RWPE1 (cell line): ENCODE data around the gene STK32C.
A peak's percentile ranks its signal among the peaks of the same experiment; 100 is the strongest.

ENCODE experiments used
- CTCF ChIA-PET: fragments of 350-600 bp; sonication (Branson Sonifier 250); formaldehyde crosslinking; extraction: SDS; loops from one replicate; lab custom pipeline; 2021; lab: Yijun Ruan, JAX
- POLR2A ChIA-PET: fragments of 400-600 bp; formaldehyde crosslinking; extraction: SDS; loops from one replicate; lab custom pipeline; 2020; ENCODE audit warnings: antibody characterized with exemption; ENCODE audit not compliant: low non-redundant PET; lab: Yijun Ruan, JAX
- DNase-seq: peaks from one replicate; pipeline ENCODE4 v3.0.0; 2012; ENCODE audit warnings: low spot score
- H3K27ac ChIP-seq: fragments of 450-650 bp; 2 replicates; pipeline ENCODE4 v1.5.1; 2017
- TF ChIP-seq, protein P1 (sequence below): fragments of 450-650 bp; conservative IDR thresholded peaks from 2 replicates; pipeline ENCODE4 v1.5.1; 2017; ENCODE audit warnings: low read depth, mild to moderate bottlenecking

The STK32C gene

DNA sequence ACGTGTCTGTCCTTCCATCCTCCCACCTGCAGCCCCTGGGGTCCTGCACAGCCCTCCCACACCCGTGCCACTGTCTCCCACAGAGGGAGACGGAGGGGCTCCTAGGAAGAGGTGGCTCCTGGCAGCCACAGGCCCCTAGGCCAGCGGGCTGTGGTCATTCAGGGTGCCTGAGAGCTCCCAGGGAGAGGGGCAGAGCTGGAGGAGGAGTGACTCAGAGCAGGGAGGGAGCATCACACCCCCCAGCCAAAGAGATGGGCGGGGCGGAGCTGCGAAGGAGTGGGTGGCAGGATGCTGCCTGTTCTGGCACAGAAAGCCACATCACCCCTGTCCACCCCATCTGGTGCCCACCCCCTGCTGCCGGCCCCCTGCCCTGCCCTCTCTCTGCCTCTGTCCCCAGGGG, 50.5 kb downstream of the STK32C start:
- H3K27ac ChIP-seq, result no peak overlapping the region
- DNase-seq, result peak; percentile 77
- TF ChIP-seq, protein P1, sequence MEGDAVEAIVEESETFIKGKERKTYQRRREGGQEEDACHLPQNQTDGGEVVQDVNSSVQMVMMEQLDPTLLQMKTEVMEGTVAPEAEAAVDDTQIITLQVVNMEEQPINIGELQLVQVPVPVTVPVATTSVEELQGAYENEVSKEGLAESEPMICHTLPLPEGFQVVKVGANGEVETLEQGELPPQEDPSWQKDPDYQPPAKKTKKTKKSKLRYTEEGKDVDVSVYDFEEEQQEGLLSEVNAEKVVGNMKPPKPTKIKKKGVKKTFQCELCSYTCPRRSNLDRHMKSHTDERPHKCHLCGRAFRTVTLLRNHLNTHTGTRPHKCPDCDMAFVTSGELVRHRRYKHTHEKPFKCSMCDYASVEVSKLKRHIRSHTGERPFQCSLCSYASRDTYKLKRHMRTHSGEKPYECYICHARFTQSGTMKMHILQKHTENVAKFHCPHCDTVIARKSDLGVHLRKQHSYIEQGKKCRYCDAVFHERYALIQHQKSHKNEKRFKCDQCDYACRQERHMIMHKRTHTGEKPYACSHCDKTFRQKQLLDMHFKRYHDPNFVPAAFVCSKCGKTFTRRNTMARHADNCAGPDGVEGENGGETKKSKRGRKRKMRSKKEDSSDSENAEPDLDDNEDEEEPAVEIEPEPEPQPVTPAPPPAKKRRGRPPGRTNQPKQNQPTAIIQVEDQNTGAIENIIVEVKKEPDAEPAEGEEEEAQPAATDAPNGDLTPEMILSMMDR, result no peak
- CTCF ChIA-PET, result no interaction called here
- POLR2A ChIA-PET, result no interaction called here

DNA sequence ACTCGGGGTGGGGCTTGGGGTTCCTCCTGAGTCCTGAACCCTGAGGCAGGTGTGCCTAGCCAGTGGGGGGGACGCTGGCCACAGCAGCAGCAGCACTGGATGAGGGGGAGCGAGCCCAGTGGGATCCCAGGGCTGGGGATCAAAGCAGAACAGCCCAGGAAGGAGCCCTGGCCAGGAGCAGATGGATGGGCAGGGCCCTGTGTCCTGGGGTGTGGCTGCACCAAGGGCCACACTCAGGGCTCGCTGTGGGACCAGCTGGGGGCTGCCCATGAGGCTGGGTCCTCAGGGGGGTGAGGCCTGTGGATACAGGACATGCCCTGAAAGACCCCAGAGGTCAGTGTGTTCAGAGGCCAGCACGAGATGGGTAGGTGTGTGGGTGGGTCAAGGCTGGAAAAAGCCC, 50.9 kb downstream of the STK32C start:
- POLR2A ChIA-PET, result no interaction called here

DNA sequence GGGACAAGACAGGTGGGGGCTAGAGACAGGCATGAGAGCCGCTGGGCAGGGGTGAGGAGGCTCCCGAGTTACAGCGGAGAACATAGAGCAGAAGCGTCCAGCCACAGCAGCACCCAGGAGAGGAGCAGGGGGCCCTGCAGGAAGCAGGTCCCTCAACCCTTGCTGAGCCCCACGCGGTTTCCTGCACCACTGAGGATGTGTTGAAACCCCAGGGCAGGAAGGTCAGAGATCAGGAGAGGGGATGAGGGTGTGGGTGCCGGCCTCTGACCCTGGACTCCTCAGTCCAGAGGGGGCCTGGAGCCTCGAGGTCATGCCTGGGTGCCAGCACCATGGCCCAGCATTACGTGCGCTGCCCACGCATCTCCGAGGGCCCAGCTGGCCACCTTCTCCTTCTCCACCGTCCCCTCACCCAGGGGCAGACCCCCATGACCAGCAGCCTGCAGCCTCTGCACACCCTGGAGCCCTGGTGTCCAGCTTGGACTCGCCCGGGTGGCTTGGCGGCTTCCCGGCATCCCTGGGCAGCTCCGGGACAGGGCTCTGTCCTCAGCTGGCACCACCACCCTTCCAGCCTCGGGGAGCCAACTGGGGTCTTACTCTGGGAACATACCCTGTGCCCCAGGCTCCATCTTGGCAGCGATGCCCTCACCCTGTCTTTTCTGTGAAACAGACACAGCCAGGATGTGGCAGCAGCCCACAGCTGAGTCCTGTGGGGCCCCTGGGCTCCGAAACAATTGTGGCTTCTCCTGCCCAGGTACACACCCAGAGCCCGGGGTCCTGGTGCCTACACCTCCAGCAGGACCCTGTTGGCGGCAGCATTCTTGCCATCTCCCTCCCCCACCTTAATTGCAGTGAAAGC, 52.0 kb downstream of the STK32C start:
- TF ChIP-seq, protein P1, result no peak
- H3K27ac ChIP-seq, result no peak overlapping the region
- ChIA-PET POLR2A (no interaction called here), CTCF (no interaction called here)
- no peak for DNase-seq

More for the DNA sequence above, 50.9 kb downstream of the STK32C start:
- TF ChIP-seq, protein P1, result no peak
- CTCF ChIA-PET, result no interaction called here
- no peak for DNase-seq
- H3K27ac ChIP-seq, result no peak overlapping the region

DNA sequence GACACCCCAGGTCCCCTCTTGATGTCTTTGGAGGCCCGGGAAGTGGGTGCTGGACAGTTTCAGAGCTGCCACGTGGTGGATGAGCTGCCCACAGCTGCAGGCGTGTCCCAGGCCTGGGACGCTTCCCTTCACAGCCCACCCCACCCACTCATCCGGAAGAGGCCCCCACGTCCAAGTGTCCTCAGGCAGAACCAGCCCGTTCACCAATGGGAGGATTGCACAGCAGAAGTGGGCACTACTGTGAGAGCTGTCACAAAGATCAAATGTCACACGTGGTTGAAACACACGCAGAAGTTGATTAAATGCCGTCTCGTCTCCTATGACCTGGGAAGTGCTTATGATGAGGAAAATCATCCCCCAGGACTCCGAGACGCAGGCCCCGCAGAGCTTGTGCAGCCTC, 52.9 kb downstream of the STK32C start:
- TF ChIP-seq, protein P1, result no peak
- POLR2A ChIA-PET, result no interaction called here
- H3K27ac ChIP-seq, result no peak overlapping the region
- no peak for DNase-seq
- CTCF ChIA-PET, result no interaction called here

DNA sequence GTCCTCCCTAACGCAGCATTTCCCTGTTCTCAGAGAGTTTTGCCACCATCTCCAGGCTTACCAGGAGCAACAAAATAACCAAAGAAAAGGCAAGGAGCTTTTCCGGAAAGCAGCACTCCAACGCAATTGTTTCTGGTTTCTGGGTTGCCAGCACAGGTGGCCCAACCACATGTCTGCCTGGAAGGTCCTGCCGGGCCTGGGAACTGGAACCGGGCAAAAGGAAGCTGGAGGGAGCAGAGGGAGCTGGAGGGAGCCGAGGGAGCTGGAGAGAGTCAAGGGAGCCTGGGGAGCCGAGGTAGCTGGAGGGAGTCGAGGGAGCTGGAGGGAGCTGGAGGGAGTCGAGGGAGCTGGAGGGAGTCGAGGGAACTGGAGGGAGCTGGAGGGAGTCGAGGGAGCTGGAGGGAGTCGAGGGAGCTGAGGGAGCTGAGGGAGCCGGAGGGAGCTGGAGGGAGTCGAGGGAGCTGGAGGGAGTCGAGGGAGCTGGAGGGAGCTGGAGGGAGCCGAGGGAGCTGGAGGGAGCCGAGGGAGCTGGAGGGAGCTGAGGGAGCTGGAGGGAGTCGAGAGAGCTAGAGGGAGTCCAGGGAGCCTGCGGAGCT, 54.6 kb downstream of the STK32C start:
- POLR2A ChIA-PET, result no interaction called here
- TF ChIP-seq, protein P1, result no peak
- H3K27ac ChIP-seq, result no peak overlapping the region
- CTCF ChIA-PET, result no interaction called here
- no peak for DNase-seq

DNA sequence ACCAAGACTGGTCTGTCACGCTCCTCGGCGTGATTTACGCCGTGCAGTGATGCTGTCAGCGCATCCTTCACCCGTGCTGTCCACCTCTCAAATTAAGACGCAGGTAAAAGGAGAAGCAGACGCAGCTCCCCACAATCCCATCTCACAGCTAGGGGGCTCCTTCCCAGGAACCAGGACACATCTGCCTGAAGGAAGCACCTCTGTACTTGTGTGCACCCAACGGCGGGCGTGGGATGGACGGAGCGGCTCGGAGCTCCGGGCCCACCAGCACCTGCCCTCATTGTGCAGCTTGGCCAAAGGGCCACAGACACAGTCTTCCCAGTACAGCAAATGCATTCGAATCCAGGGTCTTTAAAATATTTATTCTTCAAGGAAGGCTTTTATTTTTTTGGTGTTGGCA, 55.3 kb downstream of the STK32C start:
- ChIA-PET CTCF (no interaction called here), POLR2A (no interaction called here)
- DNase-seq, result no peak
- TF ChIP-seq, protein P1, result no peak
- H3K27ac ChIP-seq, result no peak overlapping the region
